Peyer's patch (tissue), 4 donors: ENCODE data around the gene UBXN7.

Source experiments
- POLR2A ChIP-seq, 2 donors: fragments of 450-650 bp; IDR thresholded peaks; one replicate each; pipeline ENCODE4 v1.5.1; 2017; ENCODE audit warnings: antibody characterized with exemption in 2 of 2, mild to moderate bottlenecking in 2 of 2, moderate library complexity in 2 of 2
- TF ChIP-seq, protein P1 (sequence below), 6 experiments: fragments of 450-650 bp in 4 of 6; fragments of 200-600 bp in 2 of 6; sonication (generic) in 1 of 6; IDR thresholded peaks; one replicate each; pipeline ENCODE4 v1.5.1; 2017 to 2019; ENCODE audit warnings: antibody characterized with exemption in 6 of 6, mild to moderate bottlenecking in 3 of 6, moderate library complexity in 1 of 6

DNA sequence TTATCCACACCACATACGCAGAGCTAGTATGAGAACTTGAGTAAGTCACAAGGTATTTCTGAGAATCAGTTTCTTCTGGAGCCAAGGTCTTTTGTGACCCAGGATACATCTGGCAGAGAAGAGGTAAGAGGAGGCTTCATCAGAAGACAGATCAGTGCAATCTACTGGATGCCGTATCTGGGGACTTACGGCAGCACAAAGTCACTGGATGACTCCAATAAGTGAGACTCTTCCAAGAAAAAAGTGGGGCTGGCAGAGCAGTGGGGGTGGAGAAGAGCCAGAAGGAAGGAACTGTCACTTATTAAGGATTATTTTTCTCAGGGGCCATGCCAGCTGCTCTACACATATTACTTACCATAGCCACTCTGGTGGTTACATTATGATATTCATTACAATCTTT, 31.6 kb upstream of the UBXN7 start:
- TF ChIP-seq, protein P1, sequence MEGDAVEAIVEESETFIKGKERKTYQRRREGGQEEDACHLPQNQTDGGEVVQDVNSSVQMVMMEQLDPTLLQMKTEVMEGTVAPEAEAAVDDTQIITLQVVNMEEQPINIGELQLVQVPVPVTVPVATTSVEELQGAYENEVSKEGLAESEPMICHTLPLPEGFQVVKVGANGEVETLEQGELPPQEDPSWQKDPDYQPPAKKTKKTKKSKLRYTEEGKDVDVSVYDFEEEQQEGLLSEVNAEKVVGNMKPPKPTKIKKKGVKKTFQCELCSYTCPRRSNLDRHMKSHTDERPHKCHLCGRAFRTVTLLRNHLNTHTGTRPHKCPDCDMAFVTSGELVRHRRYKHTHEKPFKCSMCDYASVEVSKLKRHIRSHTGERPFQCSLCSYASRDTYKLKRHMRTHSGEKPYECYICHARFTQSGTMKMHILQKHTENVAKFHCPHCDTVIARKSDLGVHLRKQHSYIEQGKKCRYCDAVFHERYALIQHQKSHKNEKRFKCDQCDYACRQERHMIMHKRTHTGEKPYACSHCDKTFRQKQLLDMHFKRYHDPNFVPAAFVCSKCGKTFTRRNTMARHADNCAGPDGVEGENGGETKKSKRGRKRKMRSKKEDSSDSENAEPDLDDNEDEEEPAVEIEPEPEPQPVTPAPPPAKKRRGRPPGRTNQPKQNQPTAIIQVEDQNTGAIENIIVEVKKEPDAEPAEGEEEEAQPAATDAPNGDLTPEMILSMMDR (IDR thresholded peaks at IDR 0.05), result no peak
- no peak for TF ChIP-seq POLR2A (IDR thresholded peaks at IDR 0.05)
